Activated CD8-positive, alpha-beta T cell treated with anti-CD3 and anti-CD28 coated beads for 36 hours (primary cell): ENCODE measurements around the gene ADCY7. TPM values are rescaled to one million over a fixed set of nuclear protein-coding genes. Genes with fewer than 3 reads are reported as not detected.

Source experiments
- ATAC-seq: fragments of 200-7000 bp; cut with Tn5 transposase; one replicate; pipeline ENCODE4 v1.10.0; 2021; ENCODE audit warnings: mild to moderate bottlenecking, moderate library complexity
- CTCF ChIA-PET: fragments of 350-600 bp; sonication (Branson Sonifier 250); formaldehyde crosslinking; loops from one replicate; lab custom pipeline; 2021; ENCODE audit warnings: antibody characterized with exemption; lab: Charles Lee
- POLR2A ChIA-PET: fragments of 350-600 bp; sonication (Branson Sonifier 250); formaldehyde crosslinking; loops from one replicate; lab custom pipeline; 2021; ENCODE audit warnings: antibody characterized with exemption; lab: Charles Lee
- DNase-seq: peaks from one replicate; pipeline ENCODE4 v3.0.0-alpha.2; 2020
- H3K27ac Mint-ChIP-seq: one replicate; pipeline ENCODE4 v1.8.0; 2021; ENCODE audit warnings: mild to moderate bottlenecking, mixed read lengths
- H3K27me3 Mint-ChIP-seq: one replicate; pipeline ENCODE4 v1.8.0; 2021; ENCODE audit warnings: mixed read lengths
- H3K36me3 Mint-ChIP-seq: one replicate; pipeline ENCODE4 v1.8.0; 2021; ENCODE audit warnings: low read depth, mixed read lengths
- H3K4me1 Mint-ChIP-seq: one replicate; pipeline ENCODE4 v1.8.0; 2021; ENCODE audit warnings: low read depth, mixed read lengths
- H3K4me3 Mint-ChIP-seq: one replicate; pipeline ENCODE4 v1.8.0; 2021; ENCODE audit warnings: mild to moderate bottlenecking, moderate library complexity, mixed read lengths
- H3K9me3 Mint-ChIP-seq: one replicate; pipeline ENCODE4 v1.8.0; 2021; ENCODE audit warnings: mixed read lengths
- CTCF ChIP-seq: fragments of 200-600 bp; IDR thresholded peaks from one replicate; pipeline ENCODE4 v1.8.0; 2022; ENCODE audit warnings: antibody characterized with exemption, mild to moderate bottlenecking
- intact Hi-C: fragments of 100-400 bp; cut with micrococcal nuclease; formaldehyde crosslinking; loops from one replicate; pipeline ENCODE4 v1.10.0; 2022
- total RNA-seq, 2 experiments: library from RNA; stranded (reverse); gene quantifications; one replicate each; pipeline ENCODE4 v1.2.3, GENCODE V29; 2021

Gene ADCY7
- total RNA-seq, 2 experiments from 2014 or later = 89.9 to 92.1 TPM

GRCh38 chr16:50276801-50277555, 10.6 kb downstream of the ADCY7 start:
- Mint-ChIP-seq H3K27me3 (no peaks in the 10 kb centered on the region), H3K4me1 (peaks cover 92% of the 10 kb centered on the region), H3K27ac (peak overlapping the region; percentile 91), H3K36me3 (peaks cover 34% of the 10 kb centered on the region), H3K9me3 (peaks cover 10% of the 10 kb centered on the region), H3K4me3 (no peak overlapping the region)
- POLR2A ChIA-PET = interaction anchor here (3.6 to 19.3 kb wide), 2 partner anchors 9 to 31 kb away, joined by 18 to 215 read pairs; partner anchors contain the start of gene ADCY7
- no peak for TF ChIP-seq CTCF
- intact Hi-C loops = loop anchor here (5.0 kb wide), 2 partner anchors 35 to 60 kb away; no protein-coding TSS in a partner anchor
- CTCF ChIA-PET = interaction anchor here (0.8 to 4.2 kb wide), 3 partner anchors 10 to 78 kb away, joined by 3 to 24 read pairs (median 4); no protein-coding TSS in a partner anchor
- DNase-seq (no peak), ATAC-seq (peak; percentile 12)

DNA sequence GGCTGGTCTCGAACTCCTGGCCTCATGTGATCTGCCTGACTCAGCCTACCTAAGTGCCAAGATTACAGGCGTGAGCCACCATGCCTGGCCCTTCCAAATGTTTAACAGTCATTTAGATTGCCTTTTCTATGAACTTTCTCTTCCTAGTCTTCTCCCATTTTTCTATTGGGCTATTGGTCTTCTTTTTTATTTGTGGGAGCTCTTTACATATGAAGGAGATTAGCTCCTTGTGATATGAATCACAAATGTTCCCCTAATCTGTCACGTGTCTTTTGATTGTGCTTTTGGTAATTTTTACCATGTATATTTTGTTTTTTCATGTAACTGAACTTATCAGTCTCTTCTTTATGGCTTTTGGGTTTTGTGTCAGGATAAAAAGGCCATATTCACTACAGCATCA, 11.9 kb downstream of the ADCY7 start:
- ChIA-PET POLR2A (interaction anchor here (0.7 to 19.3 kb wide), 4 partner anchors 10 to 68 kb away, joined by 3 to 215 read pairs (median 12); partner anchors contain the start of gene ADCY7), CTCF (interaction anchor here (0.8 to 2.8 kb wide), 10 partner anchors 8 to 387 kb away, joined by 3 to 12 read pairs (median 4); no protein-coding TSS in a partner anchor)
- Mint-ChIP-seq H3K4me1 (peaks cover 92% of the 10 kb centered on the region), H3K36me3 (peaks cover 39% of the 10 kb centered on the region), H3K27ac (peak overlapping the region; percentile 91), H3K9me3 (peaks cover 10% of the 10 kb centered on the region), H3K4me3 (no peak overlapping the region), H3K27me3 (no peaks in the 10 kb centered on the region)
- ATAC-seq (no peak), DNase-seq (no peak)
- TF ChIP-seq CTCF = no peak
- intact Hi-C loops = loop anchor here (5.0 kb wide), 2 partner anchors 34 to 59 kb away; no protein-coding TSS in a partner anchor

DNA sequence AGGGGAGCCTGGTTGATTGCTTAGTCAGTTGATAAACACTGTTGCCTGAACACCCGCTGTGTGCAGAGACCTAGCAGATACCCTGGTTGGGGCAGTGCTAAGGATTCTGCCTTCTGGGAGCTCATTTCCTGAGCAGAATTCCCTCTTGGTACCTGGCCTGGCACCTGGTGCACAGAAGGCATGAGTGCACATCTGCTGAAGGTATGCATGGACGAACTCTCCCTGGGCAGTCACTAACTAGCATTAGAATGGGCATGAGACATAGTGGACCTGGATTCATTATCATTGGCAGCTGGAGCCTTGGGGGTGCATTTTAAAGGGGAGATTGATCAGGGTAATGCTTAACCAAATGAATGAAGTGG, 13.1 kb downstream of the ADCY7 start:
- intact Hi-C loops = loop anchor here (5.0 kb wide), 2 partner anchors 33 to 58 kb away; no protein-coding TSS in a partner anchor
- ATAC-seq = no peak
- peaks cover 92% of the 10 kb centered on the region for H3K4me1 Mint-ChIP-seq
- POLR2A ChIA-PET = interaction anchor here (0.9 to 19.3 kb wide), 4 partner anchors 12 to 59 kb away, joined by 3 to 215 read pairs (median 10); partner anchors contain the start of gene ADCY7
- H3K27me3 Mint-ChIP-seq = no peaks in the 10 kb centered on the region
- H3K9me3 Mint-ChIP-seq = peaks cover 10% of the 10 kb centered on the region
- CTCF ChIA-PET = interaction anchor here (1.0 to 2.8 kb wide), 7 partner anchors 11 to 254 kb away, joined by 3 to 12 read pairs (median 4); partner anchors contain the start of gene CNEP1R1
- peaks cover 35% of the 10 kb centered on the region for H3K36me3 Mint-ChIP-seq
- TF ChIP-seq CTCF = no peak
- H3K27ac Mint-ChIP-seq = peak overlapping the region; percentile 53
- H3K4me3 Mint-ChIP-seq = no peak overlapping the region
- DNase-seq = no peak

DNA sequence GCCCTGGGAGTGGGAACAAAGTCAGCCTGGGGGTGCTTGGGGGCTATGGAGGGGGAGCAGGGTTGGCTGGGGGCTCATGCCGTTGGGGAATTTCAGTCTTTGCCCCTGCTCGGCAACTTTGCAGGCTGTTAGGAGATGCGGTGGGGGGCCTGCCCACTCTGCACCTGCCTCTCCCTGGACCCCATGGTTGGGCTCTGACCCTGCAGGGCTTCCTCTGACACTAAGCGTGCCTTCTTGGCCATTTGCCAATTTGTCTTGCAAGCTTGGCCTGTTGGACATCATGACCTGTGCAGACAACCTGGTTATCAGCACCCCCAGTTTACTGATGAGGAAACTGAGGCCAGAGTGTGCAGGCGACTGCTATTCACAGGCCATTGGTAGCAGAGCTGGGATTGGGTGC, 14.6 kb downstream of the ADCY7 start:
- Mint-ChIP-seq H3K27me3 (no peaks in the 10 kb centered on the region), H3K27ac (peak overlapping the region; percentile 54), H3K4me1 (peaks cover 93% of the 10 kb centered on the region), H3K4me3 (peak overlapping the region; percentile 29), H3K9me3 (peaks cover 11% of the 10 kb centered on the region), H3K36me3 (peaks cover 37% of the 10 kb centered on the region)
- POLR2A ChIA-PET = interaction anchor here (1.5 to 19.3 kb wide), 2 partner anchors 13 to 40 kb away, joined by 3 to 215 read pairs; partner anchors contain the start of gene ADCY7
- CTCF ChIA-PET = interaction anchor here (1.0 to 2.8 kb wide), 5 partner anchors 42 to 76 kb away, joined by 3 to 12 read pairs (median 4); no protein-coding TSS in a partner anchor
- no peak for DNase-seq
- no peak for TF ChIP-seq CTCF
- no peak for ATAC-seq
- intact Hi-C loops = loop anchor here (10.0 kb wide), 1 partner anchor 66 kb away; no protein-coding TSS in a partner anchor
